GM10248 (cell line): ENCODE data around the gene UGP2.
"Not testable (repeated sequence)": the region's sequence is repeated elsewhere in the genome, so short reads cannot be mapped to it uniquely, and the experiment has no call there.

ENCODE experiments used
- CTCF ChIA-PET: fragments of 300-600 bp; sonication (Branson Sonifier 250); formaldehyde crosslinking; extraction: SDS; loops from one replicate; lab custom pipeline; 2021; ENCODE audit warnings: antibody characterized with exemption; lab: Yijun Ruan, JAX
- POLR2A ChIA-PET: fragments of 350-650 bp; sonication (Branson Sonifier 250); formaldehyde crosslinking; extraction: SDS; loops from one replicate; lab custom pipeline; 2020; ENCODE audit warnings: antibody characterized with exemption; lab: Yijun Ruan, JAX
- DNase-seq: peaks from one replicate; pipeline ENCODE4 v3.0.0; 2012; ENCODE audit errors: extremely low spot score
- CTCF ChIP-seq: IDR thresholded peaks from 2 replicates; pipeline ENCODE4 v1.5.1; 2012; ENCODE audit warnings: mild to moderate bottlenecking, low read depth; ENCODE audit errors: extremely low read depth, missing control alignments, control extremely low read depth

Gene UGP2

DNA sequence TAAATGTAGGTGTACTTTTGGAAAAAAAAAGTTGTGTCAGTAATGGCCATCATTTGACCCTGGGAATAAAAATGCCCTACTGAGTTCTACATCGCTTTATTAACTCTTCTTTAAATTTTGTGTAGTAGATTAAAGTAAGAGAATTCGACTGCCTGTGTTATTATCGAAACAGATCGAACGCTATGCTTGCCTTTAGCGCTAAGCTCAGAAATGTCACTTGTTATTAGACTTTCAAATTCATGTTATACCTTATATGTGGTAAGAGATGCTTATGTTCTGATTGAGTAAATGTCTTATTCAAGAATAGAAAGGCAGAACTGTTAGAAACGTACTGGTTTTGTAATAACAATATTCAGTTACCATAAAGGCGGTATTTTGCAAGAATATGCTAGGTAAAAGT, 1.4 kb downstream of the UGP2 start:
- ChIA-PET POLR2A (no interaction called here), CTCF (interaction anchor here (1.3 to 5.2 kb wide), 4 partner anchors 11 to 144 kb away, joined by 4 to 36 read pairs (median 12); no protein-coding TSS in a partner anchor)
- TF ChIP-seq CTCF: no peak
- no peak for DNase-seq

DNA sequence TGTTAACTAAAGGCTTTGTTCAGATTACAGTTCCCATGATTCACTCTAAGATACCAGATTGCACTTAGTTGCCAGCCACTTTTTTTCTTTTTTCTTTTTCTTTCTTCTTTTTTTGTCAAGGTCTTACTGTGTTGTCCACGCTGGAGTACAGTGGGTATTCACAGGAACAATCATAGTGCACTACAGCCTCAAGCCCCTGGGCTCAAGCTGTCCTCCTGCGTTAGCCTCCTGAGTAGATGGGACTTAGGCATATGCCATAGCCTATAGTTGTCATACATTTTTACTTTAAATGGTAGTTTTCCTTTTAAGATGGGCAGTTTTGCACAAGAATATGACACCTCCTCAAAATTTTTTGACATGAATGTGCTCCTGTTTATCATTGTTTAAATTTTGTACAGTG, 2.1 kb downstream of the UGP2 start:
- CTCF ChIA-PET: interaction anchor here (0.6 to 5.2 kb wide), 4 partner anchors 11 to 233 kb away, joined by 3 to 36 read pairs (median 15); no protein-coding TSS in a partner anchor
- POLR2A ChIA-PET: no interaction called here
- no peak for DNase-seq
- no peak for TF ChIP-seq CTCF

GRCh38 chr2:63844616-63845015, 2.9 kb downstream of the UGP2 start:
- CTCF ChIA-PET: interaction anchor here (1.0 to 5.2 kb wide), 4 partner anchors 10 to 20 kb away, joined by 3 to 36 read pairs (median 6); no protein-coding TSS in a partner anchor
- POLR2A ChIA-PET: no interaction called here
- TF ChIP-seq CTCF: no peak
- DNase-seq: no peak

DNA sequence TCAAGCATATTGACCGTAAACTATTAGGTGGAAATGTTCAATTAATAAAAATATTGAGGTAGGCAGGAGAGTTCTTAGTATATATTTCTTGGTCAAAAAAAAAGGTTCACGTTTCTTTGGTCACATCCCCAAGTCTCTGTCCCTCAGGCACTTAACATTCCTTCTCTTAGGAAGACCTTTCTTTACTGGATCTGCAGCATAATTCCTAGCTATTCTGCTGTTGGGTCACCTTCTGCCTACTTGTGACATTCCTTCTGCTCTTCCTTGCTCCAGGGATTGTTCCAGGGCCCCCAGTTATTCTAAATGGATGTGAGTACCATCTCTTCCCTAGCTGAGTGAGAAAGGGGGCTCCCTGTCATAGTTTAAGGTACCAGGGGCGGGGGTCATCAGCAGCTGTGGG, 4.2 kb downstream of the UGP2 start:
- no peak for TF ChIP-seq CTCF
- POLR2A ChIA-PET: no interaction called here
- CTCF ChIA-PET: interaction anchor here (1.1 to 1.6 kb wide), 3 partner anchors 10 to 19 kb away, joined by 3 to 9 read pairs (median 3); no protein-coding TSS in a partner anchor
- DNase-seq: no peak

- CTCF ChIA-PET: interaction anchor here (1.1 to 1.6 kb wide), 2 partner anchors 10 to 14 kb away, joined by 3 to 9 read pairs; no protein-coding TSS in a partner anchor
- POLR2A ChIA-PET: no interaction called here
- no peak for TF ChIP-seq CTCF
- no peak for DNase-seq
These were observed 4.8 kb downstream of the UGP2 start for GRCh38 chr2:63846487-63846886.

DNA sequence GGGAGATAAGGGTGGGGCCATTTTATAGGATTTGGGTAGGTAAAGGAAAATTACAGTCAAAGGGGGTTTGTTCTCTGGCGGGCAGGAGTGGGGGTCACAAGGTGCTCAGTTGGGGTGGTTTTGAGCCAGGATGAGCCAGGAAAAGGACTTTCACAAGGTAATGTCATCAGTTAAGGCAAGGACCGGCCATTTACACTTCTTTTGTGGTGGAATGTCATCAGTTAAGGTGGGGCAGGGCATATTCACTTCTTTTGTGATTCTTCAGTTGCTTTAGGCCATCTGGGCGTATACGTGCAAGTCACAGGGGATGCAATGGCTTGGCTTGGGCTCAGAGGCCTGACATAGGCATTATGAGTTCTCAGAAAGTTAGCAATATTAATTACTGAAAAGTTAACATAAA, 5.9 kb downstream of the UGP2 start:
- CTCF ChIA-PET, POLR2A ChIA-PET, DNase-seq: not testable (repeated sequence)

GRCh38 chr2:63849381-63850203, 7.9 kb downstream of the UGP2 start:
- CTCF ChIA-PET: interaction anchor here (0.8 to 2.0 kb wide), 4 partner anchors 11 to 36 kb away, joined by 3 to 6 read pairs (median 3); no protein-coding TSS in a partner anchor
- POLR2A ChIA-PET: no interaction called here
- DNase-seq: no peak
- no peak for TF ChIP-seq CTCF
